GM21515 (cell line): ENCODE results near the gene FAM89A.
A peak's percentile ranks its signal among the peaks of the same experiment; 100 is the strongest.
"Not testable (repeated sequence)": the region's sequence is repeated elsewhere in the genome, so short reads cannot be mapped to it uniquely, and the experiment has no call there.

ENCODE experiments used
- ATAC-seq: cut with Tn5 transposase; IDR thresholded peaks from one replicate; pipeline ENCODE4 v1.9.1; 2021; ENCODE audit not compliant: unreplicated experiment

FAM89A gene

DNA sequence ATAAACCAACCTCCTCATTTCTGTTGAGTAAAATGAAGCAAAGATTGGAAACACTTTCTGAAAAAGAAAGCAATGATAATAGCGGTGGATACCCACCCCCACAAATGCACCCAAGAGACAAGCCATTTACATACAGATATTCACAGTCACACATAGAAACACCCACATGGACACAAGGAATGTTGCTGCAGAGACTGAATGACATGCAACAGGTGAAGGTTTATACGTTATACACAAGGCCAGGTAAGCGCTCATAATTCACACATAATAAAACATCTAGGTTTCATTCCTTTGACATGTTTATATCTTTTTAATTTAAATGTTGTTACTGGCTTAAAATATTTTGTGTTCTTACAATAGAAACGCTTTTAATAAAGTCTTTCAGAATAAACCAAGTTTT lies 39.9 kb downstream of the FAM89A start:
- no peak for ATAC-seq

DNA sequence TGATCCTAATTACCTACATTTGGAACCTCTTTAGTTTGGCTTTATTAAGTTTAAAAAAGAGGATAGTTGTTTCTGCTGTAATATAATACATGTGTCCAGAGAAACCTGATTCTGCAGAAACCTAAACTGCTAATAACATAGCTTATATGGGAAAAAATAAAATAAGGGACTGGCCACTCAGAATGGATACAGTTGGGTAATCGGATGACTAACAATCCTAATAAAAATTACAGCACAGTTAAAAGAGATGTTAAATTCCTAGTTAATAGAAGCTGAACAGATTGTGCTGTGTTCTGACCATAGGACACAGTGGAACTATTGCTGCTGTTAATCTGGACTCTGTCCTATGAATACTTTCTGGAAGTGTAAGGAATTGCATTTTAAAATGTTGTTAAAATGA lies 45.2 kb downstream of the FAM89A start:
- ATAC-seq, result no peak

- no peak for ATAC-seq
Observed at GRCh38 chr1:230992100-230992774, 47.8 kb downstream of the FAM89A start.

GRCh38 chr1:230987448-230987847 lies 52.6 kb downstream of the FAM89A start:
- ATAC-seq, result no peak

GRCh38 chr1:230986976-230987375 lies 53.1 kb downstream of the FAM89A start:
- no peak for ATAC-seq

DNA sequence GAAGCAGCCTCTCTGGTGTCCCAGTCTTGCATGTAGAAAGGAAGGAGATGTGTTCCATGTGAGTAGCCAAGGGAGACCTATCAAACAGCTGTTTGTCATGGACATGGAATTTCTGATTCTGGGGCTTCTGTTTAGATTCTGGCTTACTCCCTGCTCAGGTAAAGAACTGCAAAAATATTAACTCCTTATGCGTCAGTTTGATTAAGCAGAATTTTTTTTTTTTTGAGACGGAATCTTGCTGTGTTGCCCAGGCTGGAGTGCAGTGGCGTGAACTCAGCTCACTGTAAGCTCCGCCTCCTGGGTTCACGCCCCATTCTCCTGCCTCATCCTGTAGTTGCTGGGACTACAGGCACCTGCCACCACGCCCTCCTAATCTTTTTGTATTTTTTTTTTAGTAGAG lies 54.3 kb downstream of the FAM89A start:
- ATAC-seq, result no peak

GRCh38 chr1:230984622-230985515 lies 55.2 kb downstream of the FAM89A start:
- not testable (repeated sequence) for ATAC-seq

GRCh38 chr1:230983811-230984210 lies 56.2 kb downstream of the FAM89A start:
- ATAC-seq, result no peak

GRCh38 chr1:230982696-230983095 lies 57.4 kb downstream of the FAM89A start:
- no peak for ATAC-seq

DNA sequence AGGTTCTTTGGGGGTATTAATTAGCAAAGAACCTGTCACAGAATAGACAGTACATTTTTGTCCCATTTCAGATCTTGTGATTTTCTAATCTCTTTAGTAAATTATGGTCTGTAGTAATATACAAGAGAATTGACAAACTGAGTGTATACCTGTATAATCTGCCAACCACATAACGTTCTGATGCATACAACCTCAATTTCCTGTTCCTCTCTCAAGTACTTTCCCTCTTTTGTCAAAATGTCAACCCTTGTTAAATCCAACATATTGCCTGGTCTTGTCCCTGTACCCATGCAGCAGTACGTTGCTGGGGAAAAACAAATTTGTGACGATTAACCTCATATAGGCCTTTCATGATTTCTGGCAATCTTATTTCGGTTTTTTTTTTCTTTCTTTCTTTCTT lies 60.1 kb downstream of the FAM89A start:
- ATAC-seq, result no peak

- no peak for ATAC-seq
Observed at GRCh38 chr1:230979389-230979716, 60.7 kb downstream of the FAM89A start.

DNA sequence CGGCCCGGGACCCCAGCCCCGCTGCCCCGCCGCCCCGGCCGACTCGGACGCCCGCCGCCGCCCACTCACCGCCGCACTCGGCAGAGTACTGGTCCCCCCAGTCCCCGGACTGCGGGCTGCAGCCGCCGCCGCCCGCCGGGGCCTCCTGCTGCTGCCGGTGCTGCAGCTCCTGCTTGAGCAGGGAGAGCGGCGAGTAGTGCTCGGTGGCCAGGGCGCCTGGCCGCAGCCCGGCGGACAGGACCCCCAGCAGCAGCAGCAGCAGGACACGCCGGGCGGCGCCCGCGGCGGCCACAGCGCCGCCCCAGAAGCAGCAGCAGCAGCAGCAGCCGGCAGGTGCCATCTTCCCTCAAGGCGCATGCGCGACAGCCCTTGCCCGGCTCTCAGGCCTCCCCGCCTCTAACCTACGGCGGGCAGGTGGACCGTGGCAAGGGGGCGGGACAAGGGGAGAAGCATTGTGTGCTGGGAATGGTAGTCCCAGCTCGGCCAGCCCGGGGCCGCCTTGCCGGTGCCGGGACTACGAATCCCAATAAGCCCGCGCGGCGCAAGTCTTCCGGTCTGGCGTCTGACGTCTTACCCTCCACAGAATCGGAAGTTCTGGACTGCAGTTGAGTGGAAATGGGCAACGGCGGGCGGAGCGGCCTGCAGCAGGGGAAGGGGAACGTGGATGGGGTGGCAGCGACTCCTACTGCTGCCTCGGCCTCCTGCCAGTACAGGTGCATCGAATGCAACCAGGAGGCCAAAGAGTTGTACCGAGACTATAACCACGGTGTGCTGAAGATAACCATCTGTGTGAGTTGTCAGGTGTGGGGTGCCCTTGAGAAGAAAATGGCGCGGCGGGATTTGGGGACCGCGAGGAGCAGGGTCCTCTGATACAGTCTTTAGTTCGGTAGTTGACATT lies 61.3 kb downstream of the FAM89A start, which contains the start of the genes ARV1 and TTC13:
TSS of gene ARV1 (plus strand) at position 604 of the 898 bp plus-strand sequence. CDS start at position 616, 12 bp downstream.
TSS of gene TTC13 (minus strand) at position 371 of the 898 bp plus-strand sequence. CDS start at position 340, 31 bp downstream.
- ATAC-seq, result peak; percentile 95

- ATAC-seq, result peak; percentile 11
Observed at GRCh38 chr1:230977761-230978490, 62.1 kb downstream of the FAM89A start.

DNA sequence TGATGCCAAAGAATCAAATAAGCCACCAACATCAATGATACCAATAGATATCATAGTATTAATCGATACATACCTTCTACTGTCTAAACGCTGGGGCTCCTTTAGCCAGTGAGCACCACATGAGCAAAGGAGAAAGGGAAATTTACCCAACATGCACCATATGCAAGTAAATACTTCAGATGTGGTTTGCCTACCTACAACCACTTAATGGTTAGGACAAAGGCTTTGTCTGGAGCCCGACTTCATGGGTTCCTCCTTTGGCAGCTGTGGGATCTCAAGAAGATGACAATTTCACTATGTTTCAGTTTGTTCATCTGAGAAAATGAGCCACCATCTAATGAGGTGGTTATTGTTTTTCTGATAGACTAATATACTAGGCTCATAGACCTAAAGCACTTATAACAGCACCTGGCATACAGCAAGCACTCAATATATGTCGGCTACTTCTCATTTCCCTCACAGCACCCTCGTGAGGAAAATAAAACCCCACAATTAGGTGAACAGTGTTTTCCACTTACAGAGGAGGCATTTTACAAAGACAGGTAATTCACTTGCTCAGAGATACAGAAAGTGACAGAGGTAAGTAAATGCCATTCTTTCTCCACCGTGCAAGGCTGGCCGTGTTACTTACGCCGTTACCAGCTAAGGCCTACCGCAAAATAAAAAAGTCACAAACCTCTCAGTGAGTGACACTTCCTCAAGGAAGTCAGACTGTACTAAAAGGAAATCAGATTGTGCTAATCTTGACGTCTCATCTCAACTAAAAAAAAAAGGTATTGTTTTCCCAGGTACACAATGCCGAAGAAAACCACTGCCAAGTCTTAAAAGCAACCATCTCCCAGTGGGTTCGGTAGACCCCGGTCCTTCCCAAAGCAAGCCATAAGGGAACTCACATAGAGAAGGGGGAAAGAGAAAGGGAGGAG lies 63.0 kb downstream of the FAM89A start:
- no peak for ATAC-seq

- ATAC-seq, result no peak
Observed at GRCh38 chr1:230976360-230976759, 63.7 kb downstream of the FAM89A start.

DNA sequence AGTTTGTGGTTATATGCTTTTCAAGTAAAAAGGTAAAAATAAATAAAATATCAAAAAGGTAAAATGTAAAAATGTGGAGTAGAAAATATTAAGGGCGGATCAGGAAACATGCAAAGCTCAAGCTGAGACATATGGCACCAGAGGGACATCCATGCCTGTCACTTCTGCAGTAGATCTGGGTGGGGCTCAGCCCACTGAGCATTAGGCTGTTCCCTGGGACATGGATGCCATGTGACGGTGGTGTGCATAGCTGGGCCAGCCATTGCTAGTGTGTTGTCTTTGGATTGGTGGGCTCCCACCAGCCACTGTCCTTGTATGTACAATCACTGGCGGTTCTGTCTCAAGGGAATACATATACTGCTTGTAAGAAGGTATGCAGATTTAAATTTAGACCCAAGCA lies 64.4 kb downstream of the FAM89A start:
- ATAC-seq, result no peak

- peak; percentile 76 for ATAC-seq
Observed at GRCh38 chr1:230972855-230973271, 67.2 kb downstream of the FAM89A start.

DNA sequence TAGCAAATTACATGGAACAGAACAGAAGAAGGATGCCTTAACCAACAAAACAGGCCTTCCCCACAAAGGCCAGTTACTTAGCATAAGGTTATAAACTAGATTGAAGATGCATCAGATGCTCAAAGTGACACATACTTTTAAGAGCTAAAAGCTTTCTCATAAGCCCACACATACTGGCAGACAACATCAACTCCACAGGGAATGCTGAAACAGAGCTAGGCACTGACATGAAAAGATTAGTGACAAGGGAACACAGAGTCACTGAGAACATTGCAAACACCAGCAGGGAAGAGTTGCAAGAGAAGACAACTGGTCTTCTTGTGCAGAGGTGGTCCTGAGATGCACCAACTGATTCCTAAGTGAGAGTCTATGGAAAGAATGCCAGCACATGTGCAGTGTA lies 68.3 kb downstream of the FAM89A start:
- no peak for ATAC-seq

DNA sequence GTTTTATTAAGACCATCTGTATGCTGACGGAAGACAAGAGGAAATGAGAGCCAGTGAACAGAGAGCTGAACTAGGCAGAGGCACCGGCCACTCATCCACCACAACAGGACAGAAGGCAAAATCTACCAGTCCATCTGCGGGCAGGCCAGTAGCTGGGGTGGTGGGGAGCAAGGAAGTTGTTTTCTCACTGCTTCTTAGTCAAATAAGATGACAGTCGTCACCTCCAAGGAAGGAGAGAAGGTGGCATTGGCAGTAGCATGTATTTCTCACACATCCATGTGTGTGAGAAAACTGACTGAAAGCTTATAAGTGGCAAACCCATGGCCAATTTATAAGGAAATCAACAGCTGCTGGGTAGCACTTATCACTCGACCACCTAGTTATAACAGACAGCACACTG lies 69.6 kb downstream of the FAM89A start:
- no peak for ATAC-seq
